ENCODE data around the gene SLX4. TPM values are rescaled to one million over a fixed set of nuclear protein-coding genes. Genes with fewer than 3 reads are reported as not detected.

The SLX4 gene
- total RNA-seq, 1 donor from 2014 or later = 13.3 TPM

GRCh38 chr16:3541527-3542155, 69.8 kb downstream of the SLX4 start:
- peaks cover 3% of the 10 kb centered on the region for H3K36me3 Mint-ChIP-seq
- no peak overlapping the region for H3K27ac Mint-ChIP-seq
- H3K27me3 Mint-ChIP-seq = no peaks in the 10 kb centered on the region

GRCh38 chr16:3538222-3538621, 73.2 kb downstream of the SLX4 start:
- H3K4me3 Mint-ChIP-seq = no peak overlapping the region
- no peak for DNase-seq (ENCODE audit: extremely low spot score, unreplicated experiment)
- no peaks in the 10 kb centered on the region for H3K4me1 Mint-ChIP-seq (ENCODE audit: unreplicated experiment)
- peaks cover 22% of the 10 kb centered on the region for H3K36me3 Mint-ChIP-seq
- no peaks in the 10 kb centered on the region for H3K9me3 Mint-ChIP-seq
- no peak overlapping the region for H3K27ac Mint-ChIP-seq
- TF ChIP-seq CTCF (conservative IDR thresholded peaks at IDR 0.05) = no peak
- H3K27me3 Mint-ChIP-seq = no peaks in the 10 kb centered on the region

More at GRCh38 chr16:3541527-3542155, 69.8 kb downstream of the SLX4 start:
- no peaks in the 10 kb centered on the region for H3K9me3 Mint-ChIP-seq
- no peak for DNase-seq (ENCODE audit: extremely low spot score, unreplicated experiment)
- H3K4me3 Mint-ChIP-seq = no peak overlapping the region
- no peaks in the 10 kb centered on the region for H3K4me1 Mint-ChIP-seq (ENCODE audit: unreplicated experiment)
- no peak for TF ChIP-seq CTCF (conservative IDR thresholded peaks at IDR 0.05)

- peaks cover 22% of the 10 kb centered on the region for H3K36me3 Mint-ChIP-seq
- no peaks in the 10 kb centered on the region for H3K9me3 Mint-ChIP-seq
- H3K4me3 Mint-ChIP-seq = no peak overlapping the region
- TF ChIP-seq CTCF (conservative IDR thresholded peaks at IDR 0.05) = no peak
- no peaks in the 10 kb centered on the region for H3K4me1 Mint-ChIP-seq (ENCODE audit: unreplicated experiment)
- no peak overlapping the region for H3K27ac Mint-ChIP-seq
- DNase-seq (ENCODE audit: extremely low spot score, unreplicated experiment) = no peak
- H3K27me3 Mint-ChIP-seq = no peaks in the 10 kb centered on the region
Observed at GRCh38 chr16:3536851-3537250, 74.6 kb downstream of the SLX4 start.

- Mint-ChIP-seq H3K9me3 (no peaks in the 10 kb centered on the region), H3K36me3 (peaks cover 22% of the 10 kb centered on the region), H3K4me3 (no peak overlapping the region), H3K4me1 (ENCODE audit: unreplicated experiment) (no peaks in the 10 kb centered on the region), H3K27ac (no peak overlapping the region), H3K27me3 (no peaks in the 10 kb centered on the region)
- TF ChIP-seq CTCF (conservative IDR thresholded peaks at IDR 0.05) = no peak
- no peak for DNase-seq (ENCODE audit: extremely low spot score, unreplicated experiment)
Observed at GRCh38 chr16:3536271-3536731, 75.1 kb downstream of the SLX4 start.

- H3K4me1 Mint-ChIP-seq (ENCODE audit: unreplicated experiment) = no peaks in the 10 kb centered on the region
- no peaks in the 10 kb centered on the region for H3K27me3 Mint-ChIP-seq
- TF ChIP-seq CTCF (conservative IDR thresholded peaks at IDR 0.05) = no peak
- H3K4me3 Mint-ChIP-seq = no peak overlapping the region
- no peak for DNase-seq (ENCODE audit: extremely low spot score, unreplicated experiment)
- peaks cover 24% of the 10 kb centered on the region for H3K36me3 Mint-ChIP-seq
- no peak overlapping the region for H3K27ac Mint-ChIP-seq
- H3K9me3 Mint-ChIP-seq = no peaks in the 10 kb centered on the region
Observed at GRCh38 chr16:3534126-3534525, 77.3 kb downstream of the SLX4 start.

Measured in type B pancreatic cell (in vitro differentiated cells).